EL (cell line): ENCODE results near the gene CLDN5.
"Not testable (repeated sequence)": the region's sequence is repeated elsewhere in the genome, so short reads cannot be mapped to it uniquely, and the experiment has no call there.

ENCODE experiments used
- DNase-seq: peaks from one replicate; pipeline ENCODE4 v3.0.0-alpha.2; 2016

CLDN5 gene

DNA sequence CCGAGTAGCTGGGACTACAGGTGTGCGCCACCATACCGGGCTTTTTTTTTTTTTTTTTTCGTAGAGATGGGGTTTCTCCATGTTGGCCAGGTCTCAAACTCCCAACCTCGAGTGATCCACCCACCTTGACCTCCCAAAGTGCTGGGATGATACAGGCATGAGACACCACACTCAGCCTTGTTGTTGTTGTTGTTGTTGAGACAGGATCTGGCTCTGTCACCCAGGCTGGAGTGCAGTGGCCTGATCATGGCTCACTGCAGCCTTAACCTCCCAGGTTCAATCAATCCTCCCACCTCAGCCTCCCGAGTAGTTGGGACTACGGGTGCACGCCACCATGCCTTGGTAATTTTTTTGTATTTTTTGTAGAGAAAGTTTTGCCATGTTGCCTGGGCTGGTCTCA, 23.4 kb upstream of the CLDN5 start:
- no peak for DNase-seq

DNA sequence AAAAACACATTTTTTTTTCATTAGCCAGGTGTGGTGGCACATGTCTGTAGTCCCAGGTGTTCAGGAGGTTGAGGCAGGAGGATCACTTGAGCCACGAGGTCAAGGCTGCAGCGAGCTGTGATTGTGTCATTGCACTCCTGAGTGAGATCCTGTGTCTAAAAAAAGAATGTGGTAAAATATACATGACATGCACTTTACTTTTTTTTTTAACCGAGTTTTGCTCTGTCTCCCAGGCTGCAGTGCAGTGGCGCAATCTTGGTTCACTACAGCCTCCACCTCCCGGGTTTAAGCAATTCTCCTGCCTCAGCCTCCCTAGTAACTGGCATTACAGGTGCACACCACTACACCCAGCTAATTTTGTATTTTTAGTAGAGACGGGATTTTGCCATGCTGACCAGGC, 22.5 kb upstream of the CLDN5 start:
- no peak for DNase-seq

DNA sequence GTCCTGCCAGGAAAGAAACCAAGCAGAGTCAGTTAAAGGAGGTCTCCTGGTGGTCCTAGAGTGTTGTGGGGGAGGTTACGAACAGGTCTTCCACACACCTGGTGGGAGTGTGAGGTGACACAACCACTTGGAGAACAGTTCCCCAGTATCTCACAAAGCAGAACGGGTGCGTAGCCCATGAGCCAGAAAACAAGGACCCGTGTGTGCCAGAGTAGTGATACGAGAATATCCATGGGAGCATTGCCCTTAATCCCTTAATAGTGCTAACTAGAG, 21.7 kb upstream of the CLDN5 start:
- no peak for DNase-seq

DNA sequence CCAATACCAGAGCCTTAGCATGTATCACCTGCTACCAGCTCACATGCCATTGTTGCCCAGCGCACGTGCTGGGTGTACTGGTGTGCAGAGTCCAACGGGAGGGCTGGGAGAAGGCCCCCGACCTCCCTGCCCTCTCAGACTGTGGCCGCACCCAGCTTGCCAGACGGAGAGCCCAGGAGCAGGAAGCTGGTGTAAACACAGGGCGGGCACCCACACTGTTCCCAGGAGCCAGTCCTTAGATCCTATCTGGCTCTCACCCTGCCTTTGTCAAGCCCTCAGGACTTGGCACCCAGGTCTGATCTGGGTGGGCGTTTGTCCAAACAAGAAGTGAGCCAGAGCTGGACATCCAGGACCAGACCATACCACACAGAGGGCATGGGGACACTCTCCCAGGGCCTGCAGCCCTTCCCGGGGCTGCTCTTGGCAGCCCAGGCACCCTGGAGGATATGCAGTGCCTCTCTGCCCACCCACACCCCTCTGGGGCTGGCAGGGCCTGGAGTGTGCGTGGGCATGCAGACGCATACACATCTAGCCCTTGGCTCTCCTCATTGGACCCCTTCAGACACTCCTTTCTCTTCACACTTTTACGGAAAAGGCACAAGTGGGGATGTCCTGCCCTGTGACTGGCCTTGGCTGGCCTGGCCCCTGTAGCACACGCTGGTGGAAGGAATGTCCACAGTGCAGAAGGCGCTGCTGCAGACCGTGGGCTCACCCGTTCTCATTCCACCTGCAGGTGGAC, 19.9 kb upstream of the CLDN5 start:
- DNase-seq = no peak

DNA sequence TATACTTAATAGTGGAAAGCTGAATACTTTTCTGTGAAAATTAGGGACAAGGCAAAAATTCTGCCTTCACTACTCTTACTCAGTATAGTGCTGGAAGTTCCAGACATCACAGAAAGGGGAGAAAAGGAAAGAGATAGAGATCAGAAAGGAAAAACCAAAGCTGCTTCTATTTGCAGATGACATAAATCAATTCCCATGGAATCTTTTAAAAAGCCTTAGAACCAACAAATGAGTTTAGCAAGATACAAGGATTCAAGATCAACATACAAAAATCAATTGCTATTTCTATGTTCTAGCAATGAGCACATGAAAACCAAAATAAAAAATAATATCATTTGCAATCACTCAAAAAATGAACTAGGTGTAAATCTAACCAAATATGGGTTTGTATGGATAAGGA, 16.2 kb upstream of the CLDN5 start:
- no peak for DNase-seq

DNA sequence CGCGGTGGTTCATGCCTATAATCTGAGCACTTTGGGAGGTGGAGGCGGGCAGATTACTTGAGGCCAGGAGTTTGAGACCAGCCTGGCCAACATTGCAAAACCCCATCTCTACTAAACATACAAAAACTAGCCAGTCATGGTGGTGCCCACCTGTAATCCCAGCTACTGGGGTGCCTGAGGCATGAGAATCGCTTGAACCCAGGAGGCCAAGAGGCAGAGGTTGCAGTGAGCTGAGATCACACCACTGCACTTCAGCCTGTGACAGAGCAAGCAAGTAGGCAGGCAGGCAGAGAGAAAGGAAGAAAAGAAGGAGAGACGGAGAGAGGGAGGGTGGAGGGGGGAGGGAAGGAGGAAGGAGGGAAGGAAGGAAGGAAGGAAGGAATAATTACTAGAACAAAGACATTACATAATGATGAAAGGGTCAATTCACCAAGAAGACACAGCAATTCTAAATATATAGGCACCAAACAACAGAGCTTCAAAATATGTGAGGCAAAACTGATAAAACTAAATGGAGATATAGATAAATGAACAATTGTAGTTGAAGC, 13.8 kb upstream of the CLDN5 start:
- no peak for DNase-seq

DNA sequence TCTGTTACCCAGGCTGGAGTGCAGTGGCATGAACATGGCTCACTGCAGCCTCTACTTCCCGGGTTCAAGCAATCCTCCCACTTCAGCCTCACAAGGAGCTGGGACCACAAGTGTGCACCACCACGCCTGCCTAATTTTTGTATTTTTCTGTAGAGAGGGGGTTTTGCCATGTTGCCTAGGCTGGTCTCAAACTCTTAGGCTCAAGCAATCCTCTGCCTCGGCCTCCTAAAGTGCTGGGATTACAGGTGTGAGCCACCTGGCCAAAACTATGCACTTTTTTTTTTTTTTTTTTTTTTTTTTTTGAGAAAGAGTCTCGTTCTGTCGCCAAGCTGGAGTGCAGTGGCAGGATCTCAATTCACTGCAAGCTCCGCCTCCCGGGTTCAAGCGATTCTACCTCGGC, 12.4 kb upstream of the CLDN5 start:
- no peak for DNase-seq

DNA sequence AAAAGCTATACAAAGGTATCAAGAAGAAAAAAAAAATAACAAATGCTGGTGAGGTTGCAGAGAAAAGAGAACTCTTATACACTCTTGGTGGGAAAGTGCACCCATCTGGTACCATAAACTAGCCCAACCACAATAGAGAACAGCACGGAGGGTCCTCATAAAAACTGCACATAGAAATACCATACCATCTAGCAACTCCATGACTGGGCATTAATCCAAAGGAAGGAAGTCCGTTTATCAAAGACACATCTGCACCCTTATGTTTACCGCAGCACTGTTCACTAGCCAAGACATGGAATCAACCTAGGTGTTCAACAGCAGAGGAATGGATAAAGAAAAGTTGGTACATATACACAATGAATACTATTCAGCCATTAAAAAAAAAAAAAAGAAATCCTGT, 10.8 kb upstream of the CLDN5 start:
- no peak for DNase-seq

DNA sequence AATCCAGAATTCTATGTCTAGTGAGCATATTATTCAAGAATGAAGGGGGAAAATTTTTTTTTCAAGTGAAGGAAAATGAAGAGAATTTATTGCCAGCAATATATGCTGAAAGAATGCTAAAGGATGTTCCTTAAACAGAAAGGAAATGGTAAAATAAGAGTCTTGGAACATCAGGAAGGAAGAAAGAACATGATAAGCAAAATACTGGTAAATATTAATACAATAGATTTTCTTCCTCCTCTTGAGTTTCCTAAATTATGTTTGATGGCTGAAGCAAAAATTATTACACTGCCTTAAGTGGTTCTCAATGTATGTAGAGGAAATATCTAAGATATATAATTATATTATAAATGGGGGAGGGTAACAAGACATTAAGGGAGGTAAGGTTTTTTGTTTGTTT, 9.6 kb upstream of the CLDN5 start:
- no peak for DNase-seq

DNA sequence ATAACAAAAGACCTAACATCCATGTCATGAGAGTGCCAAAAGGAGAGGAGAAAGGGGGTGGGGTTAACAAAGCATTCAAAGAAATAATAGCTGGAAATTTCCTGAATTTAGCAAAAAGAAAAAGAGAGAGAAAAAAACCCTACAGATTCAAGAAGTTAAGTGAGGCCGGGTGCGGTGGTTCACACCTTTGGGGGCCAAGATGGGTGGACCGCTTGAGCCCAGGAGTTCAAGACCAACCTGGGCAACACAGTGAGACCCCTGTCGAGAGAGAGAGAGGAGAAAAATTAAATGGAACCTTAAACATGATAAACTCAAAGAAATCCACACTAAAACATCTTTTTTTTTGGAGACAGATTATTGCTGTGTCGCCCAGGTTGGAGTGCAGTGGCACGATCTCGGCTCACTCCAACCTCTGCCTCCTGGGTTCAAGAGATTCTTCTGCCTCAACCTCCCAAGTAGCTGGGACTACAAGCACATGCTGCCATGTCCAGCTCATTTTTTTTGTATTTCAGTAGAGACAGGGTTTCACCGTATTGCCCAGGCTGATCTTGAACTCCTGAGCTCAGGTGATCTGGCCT, 8.9 kb upstream of the CLDN5 start:
- no peak for DNase-seq

DNA sequence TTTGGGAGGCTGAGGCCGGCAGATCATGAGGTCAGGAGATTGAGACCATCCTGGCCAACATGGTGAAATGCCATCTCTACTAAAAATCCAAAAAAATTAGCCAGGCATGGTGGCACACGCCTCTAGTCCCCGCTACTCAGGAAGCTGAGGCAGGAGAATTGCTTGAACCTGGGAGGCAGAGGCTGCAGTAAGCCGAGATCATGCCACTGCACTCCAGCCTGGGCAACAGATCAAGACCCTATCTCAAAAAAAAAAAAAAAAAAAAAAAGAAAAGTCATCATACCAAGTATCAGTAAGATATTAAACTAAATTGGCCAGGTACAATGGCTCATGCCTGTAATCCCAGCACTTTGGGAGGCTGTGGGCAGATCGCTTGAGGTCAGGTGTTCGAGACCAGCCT, 7.1 kb upstream of the CLDN5 start:
- not testable (repeated sequence) for DNase-seq

DNA sequence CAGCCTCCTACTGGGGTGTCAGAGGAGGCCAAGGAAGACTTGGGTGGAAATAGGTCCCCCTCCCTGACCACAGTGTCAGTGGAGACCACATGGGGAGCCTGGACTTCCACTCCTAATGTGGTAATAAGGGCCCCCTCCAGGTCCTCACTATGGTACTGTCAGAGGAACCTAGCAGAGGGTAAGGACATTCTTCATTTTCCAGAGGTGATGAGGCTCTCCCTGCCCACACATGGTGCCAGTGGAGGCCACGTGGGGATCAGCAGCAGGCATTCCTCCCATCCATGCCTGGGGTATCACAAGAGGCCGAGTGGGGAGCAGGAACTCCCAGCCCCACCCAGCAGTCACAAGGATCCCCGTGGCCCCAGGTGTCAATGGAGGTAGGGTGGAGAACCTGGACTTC, 6.5 kb upstream of the CLDN5 start:
- DNase-seq = no peak

DNA sequence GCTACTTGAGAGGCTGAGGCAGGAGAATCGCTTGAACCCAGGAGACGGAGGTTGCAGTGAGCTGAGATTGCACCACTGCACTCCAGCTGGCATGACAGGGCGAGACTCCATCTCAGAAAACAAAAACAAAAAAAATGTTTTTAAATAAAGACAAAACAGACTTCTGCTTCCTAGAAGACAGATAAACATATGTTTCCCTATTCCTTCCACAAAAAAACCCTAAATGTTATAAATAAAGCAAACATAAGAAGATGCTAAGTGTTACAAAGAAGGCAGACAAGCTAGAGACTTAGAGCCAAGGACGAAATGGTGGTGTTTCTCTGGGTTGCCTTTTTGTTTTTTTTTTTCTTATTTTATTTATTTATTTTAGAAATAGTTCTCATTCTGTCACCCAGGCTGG, 5.6 kb upstream of the CLDN5 start:
- no peak for DNase-seq

DNA sequence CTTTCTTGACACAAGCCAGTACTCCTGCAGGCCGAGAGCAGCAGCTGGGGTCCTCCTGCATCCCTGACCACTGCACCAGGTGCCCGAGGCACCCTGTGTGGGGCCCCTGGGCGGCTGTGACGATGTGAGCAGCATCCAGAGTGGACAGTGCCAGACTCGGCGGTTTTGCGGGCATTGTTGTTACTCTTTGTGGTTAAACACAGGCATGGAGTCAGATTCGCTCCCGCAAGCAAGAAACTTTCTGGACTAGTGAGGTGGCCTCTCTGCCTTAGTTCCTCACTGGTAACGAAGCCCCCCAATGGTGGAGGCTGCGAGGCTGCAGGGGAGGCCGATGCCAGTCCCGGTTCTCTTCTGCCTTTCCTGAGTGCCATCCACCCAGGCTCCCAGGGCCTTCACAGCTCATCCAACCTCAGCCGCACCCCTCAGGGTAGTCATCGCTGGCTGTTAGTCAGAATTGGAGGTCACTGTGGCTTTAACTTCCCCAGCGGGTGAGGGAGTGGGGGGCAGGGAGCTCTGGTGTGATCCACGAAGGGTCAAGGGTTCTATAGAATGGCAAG, 3.7 kb upstream of the CLDN5 start:
- DNase-seq = peak; percentile 61

DNA sequence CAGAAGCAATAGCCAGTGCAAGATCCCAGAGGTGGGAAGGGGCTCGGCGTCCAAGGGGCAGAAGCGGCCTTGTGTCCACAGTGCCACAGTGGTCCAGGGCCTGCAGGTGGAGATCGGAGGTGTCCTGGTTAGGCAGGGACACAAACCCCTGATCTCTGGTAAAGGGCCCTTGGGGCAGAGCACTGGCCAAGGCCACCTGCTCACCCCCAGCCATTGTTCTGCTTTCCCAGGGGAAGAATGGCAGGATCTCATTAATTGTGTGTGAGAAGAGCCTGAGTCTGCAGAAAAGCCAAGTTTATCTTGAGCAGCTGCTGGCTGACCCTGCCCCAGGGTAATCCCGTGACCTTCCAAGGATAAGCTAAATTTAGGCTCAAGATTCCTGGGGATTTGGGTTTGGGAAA, 3.1 kb upstream of the CLDN5 start:
- DNase-seq = no peak

DNA sequence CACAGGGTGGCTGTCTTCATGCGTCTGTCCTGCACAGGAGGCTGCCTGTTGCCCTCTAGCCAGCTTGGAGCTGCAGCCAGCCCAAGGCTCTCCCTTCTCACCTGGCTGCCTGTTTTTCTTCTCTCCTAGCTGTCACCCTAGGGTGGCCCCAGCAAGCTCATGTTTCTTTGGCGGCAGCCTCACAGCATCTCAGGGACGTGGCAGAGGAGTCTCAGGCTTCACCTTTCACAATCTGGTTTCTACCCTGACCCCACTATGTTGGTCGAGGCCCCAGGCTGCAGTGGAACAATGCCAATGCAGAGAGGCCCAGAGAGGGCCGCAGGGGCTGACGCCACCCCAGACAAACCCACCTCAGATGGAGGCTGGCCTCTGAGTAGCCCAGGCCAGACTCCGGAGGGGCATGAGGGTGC, 2.5 kb upstream of the CLDN5 start:
- DNase-seq = no peak

DNA sequence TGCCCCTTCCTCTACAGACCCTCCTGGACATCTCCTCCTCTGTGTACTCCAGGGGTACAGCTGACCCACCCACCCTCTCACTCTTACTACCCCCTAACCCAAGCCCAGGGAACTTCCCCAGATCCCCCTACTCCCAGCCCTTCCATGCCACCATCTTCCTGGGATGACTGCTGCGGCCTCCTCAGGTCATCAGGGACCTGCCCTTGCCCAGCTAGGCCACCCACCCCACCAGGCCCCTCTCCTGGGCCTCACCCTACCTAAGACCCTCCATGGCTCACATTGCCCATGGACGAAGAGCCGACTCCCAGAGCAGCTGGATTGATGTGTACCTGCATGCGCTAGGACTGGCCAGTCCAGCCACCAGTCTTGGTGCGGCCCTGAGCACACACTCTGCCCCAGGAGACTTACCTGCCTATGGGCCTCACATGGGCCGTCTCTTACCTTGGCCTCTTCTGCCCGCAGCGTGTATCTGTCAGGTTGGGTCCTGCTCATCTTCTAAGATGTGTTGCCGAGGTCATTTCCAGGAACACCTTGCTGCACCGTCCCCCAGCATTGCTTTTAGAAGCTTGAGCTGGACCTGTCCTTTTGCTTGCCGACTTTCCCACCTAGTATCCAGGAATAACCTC, 2.0 kb upstream of the CLDN5 start:
- no peak for DNase-seq

DNA sequence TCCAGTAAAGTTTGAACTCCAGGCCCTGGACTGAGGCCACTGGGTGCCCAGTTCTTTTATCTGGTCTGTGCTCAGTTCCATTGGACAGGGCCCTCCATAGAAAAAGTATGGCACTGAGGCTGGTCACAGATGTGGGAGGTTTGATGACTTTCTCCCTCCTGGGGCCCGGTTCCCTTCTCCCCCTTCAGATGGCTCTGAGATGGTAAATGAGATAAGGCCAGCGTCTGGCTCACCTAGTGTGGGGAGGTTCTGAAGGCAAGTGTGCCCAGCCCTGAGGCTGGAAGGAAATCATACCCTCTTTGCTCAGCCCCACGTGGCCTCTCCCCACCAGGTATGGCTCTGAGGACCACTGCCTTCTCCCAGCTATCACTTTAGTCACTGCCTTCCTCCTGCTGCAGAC, 1.5 kb upstream of the CLDN5 start:
- no peak for DNase-seq

DNA sequence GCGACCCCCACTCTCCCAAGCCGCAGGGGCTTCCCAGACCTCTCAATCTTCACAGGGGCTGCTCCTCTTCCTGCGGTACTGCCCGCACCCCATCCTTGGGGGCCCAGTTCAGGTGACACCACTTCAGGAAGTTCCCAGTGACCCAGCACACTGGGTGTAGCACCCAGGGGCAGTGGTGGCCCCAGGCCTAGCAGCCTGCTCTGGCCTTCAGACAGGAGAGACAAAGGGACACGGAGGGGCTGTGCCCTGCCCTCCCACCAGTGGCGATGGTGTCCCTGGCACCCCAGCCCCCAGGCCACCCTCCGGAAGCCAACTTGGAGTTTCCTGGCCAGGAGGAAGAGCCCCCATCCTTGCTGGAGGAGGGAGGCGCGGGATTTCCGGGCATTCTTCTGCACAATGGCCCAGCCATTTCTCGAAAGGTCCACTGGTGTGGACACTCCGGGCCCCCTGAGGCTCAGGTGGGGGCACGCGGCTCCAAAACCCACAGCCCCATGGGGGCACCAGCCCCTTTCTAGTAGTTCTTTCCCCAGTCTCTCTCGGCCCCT, 978 bp upstream of the CLDN5 start:
- no peak for DNase-seq

DNA sequence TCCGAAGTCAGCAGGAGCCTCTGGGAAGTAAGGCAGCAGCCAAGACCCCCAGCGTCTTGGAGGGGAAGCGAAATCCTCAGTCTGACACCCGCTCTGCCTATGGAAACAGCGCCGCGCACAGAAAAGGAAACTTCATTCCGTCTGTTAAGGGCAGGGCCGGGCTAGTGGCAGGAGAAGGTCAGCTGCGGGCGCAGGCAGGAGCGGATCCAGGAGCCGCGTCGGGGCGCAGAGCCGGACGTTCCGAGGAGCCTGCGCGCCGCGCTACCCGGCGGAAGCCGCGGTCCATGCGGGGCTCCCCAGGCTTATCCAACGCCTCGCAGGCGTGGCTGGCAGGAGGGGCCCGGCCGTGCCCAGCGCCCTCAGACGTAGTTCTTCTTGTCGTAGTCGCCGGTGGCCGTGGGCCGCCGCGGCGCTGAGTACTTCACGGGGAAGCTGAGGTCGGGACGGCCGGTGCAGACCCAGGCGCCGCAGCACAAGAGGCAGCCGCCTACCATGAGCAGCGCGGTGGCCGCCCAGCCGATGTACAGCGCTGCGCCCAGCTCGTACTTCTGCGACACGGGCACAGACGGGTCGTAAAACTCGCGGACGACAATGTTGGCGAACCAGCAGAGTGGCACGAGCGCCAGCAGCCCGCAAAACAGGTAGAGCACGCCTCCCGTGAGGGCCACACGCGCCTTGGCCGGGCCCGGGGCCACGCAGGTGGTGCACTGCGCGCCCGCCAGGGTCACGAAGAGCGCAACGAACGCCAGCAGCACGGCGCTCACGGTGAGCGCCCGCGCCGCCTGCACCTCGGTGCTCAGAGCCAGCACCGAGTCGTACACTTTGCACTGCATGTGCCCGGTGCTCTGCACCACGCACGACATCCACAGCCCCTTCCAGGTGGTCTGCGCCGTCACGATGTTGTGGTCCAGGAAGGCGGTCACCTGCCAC, 705 bp downstream of the CLDN5 start:
- peak; percentile 50 for DNase-seq

DNA sequence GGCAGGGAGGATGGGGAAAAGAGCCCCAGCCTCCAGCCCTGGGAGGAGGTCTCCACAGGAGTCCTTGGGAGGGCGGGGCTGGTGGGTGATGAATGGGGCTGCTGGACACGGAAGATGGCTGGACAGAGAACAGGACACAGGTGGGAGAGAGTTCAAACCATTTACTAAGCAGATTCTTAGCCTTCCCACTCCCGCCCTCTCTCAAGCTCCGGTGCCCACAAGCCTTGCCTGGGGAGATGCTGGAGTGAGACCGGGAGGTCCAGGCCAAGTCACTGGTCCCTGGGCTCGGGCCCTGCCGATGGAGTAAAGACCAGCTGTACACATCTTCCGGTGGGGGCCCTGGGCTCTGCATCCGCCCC, 1.4 kb downstream of the CLDN5 start:
- DNase-seq = no peak

DNA sequence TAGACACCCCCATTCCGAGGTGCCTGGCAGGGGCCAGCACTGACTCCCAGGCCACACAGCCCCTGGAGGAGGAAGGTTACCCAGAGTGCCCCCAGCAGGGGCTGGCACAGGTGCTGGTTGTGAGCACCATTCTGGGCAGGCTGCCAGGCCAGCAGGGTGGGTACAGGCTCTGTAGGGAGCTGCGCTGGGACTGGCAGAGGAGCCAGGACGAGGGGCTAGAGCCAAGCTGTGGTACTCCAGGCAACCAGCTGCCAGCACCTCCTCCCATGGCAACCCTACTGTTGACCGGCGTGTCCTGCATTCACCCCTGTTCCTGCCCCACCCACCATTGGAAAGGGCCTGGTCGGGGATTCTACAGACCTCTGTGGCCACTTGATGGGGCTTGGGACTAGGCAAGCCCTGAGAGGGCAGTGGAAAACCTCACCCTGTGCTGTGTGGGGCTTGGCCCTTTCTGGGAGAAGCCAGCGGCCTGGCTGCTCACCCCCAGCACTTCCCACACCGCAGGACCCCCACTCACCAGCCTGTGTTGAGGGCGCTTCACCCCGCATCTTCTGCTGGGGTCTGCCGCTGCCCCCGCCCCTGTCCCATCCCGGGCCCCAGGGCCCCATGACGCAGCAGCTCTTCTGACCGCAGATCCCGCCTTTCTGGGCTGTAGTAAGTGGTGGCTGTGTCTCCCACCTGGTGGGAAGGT, 1.9 kb downstream of the CLDN5 start:
- no peak for DNase-seq
